HT-29 (cell line): ENCODE data around the gene OR2T6. TPM values are rescaled to one million over a fixed set of nuclear protein-coding genes. Genes with fewer than 3 reads are reported as not detected.
"Not testable (repeated sequence)": the region's sequence is repeated elsewhere in the genome, so short reads cannot be mapped to it uniquely, and the experiment has no call there.

Source experiments
- DNase-seq: peaks from one replicate; pipeline ENCODE4 v3.0.0-alpha.2; 2015; ENCODE audit warnings: low spot score
- total RNA-seq: library from RNA; depleted of rRNA; stranded (reverse); fragments of >200 nt; shearing (Covaris generic); gene quantifications from 2 replicates; pipeline ENCODE4 v1.2.3, GENCODE V29; 2014; rRNA removed

Gene OR2T6
- total RNA-seq, 1 experiment from 2014 or later: not detected

GRCh38 chr1:248432201-248432600 is 56.7 kb downstream of the OR2T6 start:
- DNase-seq: not testable (repeated sequence)

GRCh38 chr1:248433811-248434415 is 58.4 kb downstream of the OR2T6 start:
- not testable (repeated sequence) for DNase-seq

- not testable (repeated sequence) for DNase-seq
Observed at GRCh38 chr1:248434913-248435312, 59.4 kb downstream of the OR2T6 start.

- DNase-seq: not testable (repeated sequence)
Observed at GRCh38 chr1:248436303-248436702, 60.8 kb downstream of the OR2T6 start.

GRCh38 chr1:248438668-248439067 is 63.1 kb downstream of the OR2T6 start:
- DNase-seq: not testable (repeated sequence)

- DNase-seq: not testable (repeated sequence)
Observed at GRCh38 chr1:248439283-248439682, 63.7 kb downstream of the OR2T6 start.

Other genes with a start within 250 kb of the OR2T6 start
- gene OR2M5, start 230.6 kb upstream of the OR2T6 start, total RNA-seq: not detected in 2 replicates
- not detected in 2 replicates for gene OR2M2, start 200.9 kb upstream of the OR2T6 start, total RNA-seq
- gene OR2M3, start 178.5 kb upstream of the OR2T6 start, total RNA-seq: not detected in 2 replicates
- not detected in 2 replicates for gene OR2M4, start 144.3 kb upstream of the OR2T6 start, total RNA-seq
- not detected in 2 replicates for gene OR2T33, start 97.8 kb upstream of the OR2T6 start, total RNA-seq
- not detected in 2 replicates for gene OR2T12, start 72.3 kb upstream of the OR2T6 start, total RNA-seq
- not detected in 2 replicates for gene OR2M7, start 51.2 kb upstream of the OR2T6 start, total RNA-seq
- not detected in 2 replicates for gene OR14C36, start 27.0 kb upstream of the OR2T6 start, total RNA-seq
- gene OR2T4, start 14.1 kb upstream of the OR2T6 start, total RNA-seq: not detected in 2 replicates
- not detected in 2 replicates for gene OR2T1, start 27.3 kb downstream of the OR2T6 start, total RNA-seq
- gene OR2T2, start 69.9 kb downstream of the OR2T6 start, total RNA-seq: not detected in 2 replicates
- not detected in 2 replicates for gene OR2T3, start 97.6 kb downstream of the OR2T6 start, total RNA-seq
- not detected in 2 replicates for gene OR2T5, start 112.8 kb downstream of the OR2T6 start, total RNA-seq
- gene OR2G6, start 132.3 kb downstream of the OR2T6 start, total RNA-seq: not detected in 2 replicates
- gene OR2T29, start 187.0 kb downstream of the OR2T6 start, total RNA-seq: not detected in 2 replicates
- not detected in 2 replicates for gene OR2T34, start 199.0 kb downstream of the OR2T6 start, total RNA-seq
- not detected in 2 replicates for gene OR2T10, start 222.0 kb downstream of the OR2T6 start, total RNA-seq